HG02678 (cell line): ENCODE results near the gene TSPAN10.

Experiments
- ATAC-seq: cut with Tn5 transposase; IDR thresholded peaks from one replicate; pipeline ENCODE4 v1.9.1; 2021; ENCODE audit warnings: mild to moderate bottlenecking, moderate library complexity; ENCODE audit not compliant: unreplicated experiment

The TSPAN10 gene

GRCh38 chr17:81685108-81685507 lies 48.1 kb downstream of the TSPAN10 start:
- ATAC-seq: no peak

- ATAC-seq: no peak
Observed at GRCh38 chr17:81686614-81687013, 49.6 kb downstream of the TSPAN10 start.

GRCh38 chr17:81687770-81688541 lies 51.0 kb downstream of the TSPAN10 start:
- ATAC-seq: no peak

DNA sequence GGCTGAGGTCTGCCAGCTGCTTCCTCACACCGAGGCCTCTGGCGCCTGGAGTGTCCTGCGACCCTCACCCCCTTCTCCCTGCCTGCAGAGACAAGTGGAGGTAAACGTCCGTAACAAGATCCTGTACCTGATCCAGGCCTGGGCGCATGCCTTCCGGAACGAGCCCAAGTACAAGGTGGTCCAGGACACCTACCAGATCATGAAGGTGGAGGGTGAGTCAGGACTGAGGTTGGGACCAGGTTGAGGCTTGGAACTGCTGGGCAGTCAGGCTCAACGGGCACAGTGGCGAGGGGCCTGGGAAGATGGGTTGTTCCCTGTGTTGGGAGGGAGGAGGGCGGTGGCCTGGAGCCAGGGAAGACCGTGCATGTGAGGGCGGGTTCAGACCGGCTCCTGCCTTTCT lies 51.6 kb downstream of the TSPAN10 start:
- ATAC-seq: no peak

DNA sequence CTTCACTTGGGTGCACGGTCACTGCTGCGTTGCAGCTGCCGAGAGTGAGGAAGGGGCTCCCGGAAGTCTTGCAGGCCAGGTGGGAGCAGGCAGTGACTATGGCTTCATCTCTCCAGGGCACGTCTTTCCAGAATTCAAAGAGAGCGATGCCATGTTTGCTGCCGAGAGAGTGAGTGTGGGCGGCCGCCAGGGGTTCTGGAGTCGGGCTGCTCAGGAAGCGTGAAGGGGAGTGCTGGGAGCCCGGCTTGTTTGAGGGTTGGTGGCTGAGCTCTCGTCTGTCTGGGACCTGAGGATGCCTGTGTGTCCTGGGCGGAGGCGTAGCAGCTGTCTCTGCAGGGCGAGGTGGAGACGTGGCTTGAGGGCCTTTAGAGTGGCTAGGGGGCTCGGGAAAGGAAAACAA lies 53.1 kb downstream of the TSPAN10 start:
- ATAC-seq: no peak

DNA sequence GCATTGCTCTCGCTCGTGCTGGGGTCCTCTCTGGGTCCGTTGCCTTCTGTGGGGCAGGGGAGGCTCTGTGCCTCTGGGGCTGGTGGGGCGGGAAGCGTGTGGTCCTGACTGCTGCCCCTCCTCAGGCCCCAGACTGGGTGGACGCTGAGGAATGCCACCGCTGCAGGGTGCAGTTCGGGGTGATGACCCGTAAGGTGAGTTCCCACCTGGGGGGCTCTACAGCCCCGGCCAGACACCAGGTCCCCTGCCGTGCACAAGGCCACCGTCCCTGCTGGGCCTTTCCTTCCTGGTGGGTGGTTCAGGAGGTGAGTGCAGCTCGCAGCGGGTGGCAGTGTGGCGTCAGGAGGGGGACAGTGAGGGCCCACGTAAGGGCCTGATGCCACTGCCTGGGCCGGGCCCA lies 53.6 kb downstream of the TSPAN10 start:
- no peak for ATAC-seq

DNA sequence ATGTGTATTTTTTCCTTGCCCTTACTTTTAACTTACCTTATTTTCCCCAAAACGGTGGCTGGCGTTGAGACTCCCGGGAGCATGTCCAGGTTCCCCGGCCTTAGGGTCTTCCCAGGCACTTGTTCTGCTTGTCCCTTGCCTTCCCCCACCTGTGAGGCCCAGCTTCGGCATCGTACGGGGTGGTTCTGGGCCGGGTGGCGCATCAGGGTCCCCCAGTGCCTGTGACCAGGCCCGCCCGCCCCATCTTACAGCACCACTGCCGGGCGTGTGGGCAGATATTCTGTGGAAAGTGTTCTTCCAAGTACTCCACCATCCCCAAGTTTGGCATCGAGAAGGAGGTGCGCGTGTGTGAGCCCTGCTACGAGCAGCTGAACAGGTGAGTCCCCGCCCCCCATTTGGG lies 54.2 kb downstream of the TSPAN10 start:
- no peak for ATAC-seq

DNA sequence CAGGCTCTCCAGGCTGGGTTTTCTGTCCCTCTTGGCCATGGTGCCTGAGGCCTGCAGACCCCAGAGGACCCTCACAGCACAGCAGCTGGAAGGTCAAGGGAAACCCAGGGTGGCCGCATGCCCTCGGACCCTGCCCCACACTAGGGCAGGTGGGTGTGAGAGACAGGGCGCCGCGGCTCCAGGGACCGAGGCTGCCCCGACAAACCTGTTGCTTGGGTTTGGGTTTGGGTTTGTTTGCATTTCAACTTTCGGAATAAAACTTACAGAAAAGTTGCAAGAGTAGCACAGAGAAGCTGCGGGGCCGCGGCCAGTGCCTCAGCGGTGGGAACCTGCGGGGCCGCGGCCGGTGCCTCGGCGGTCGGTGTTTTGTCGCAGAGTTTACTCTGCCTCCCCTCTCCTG lies 54.6 kb downstream of the TSPAN10 start:
- ATAC-seq: no peak

DNA sequence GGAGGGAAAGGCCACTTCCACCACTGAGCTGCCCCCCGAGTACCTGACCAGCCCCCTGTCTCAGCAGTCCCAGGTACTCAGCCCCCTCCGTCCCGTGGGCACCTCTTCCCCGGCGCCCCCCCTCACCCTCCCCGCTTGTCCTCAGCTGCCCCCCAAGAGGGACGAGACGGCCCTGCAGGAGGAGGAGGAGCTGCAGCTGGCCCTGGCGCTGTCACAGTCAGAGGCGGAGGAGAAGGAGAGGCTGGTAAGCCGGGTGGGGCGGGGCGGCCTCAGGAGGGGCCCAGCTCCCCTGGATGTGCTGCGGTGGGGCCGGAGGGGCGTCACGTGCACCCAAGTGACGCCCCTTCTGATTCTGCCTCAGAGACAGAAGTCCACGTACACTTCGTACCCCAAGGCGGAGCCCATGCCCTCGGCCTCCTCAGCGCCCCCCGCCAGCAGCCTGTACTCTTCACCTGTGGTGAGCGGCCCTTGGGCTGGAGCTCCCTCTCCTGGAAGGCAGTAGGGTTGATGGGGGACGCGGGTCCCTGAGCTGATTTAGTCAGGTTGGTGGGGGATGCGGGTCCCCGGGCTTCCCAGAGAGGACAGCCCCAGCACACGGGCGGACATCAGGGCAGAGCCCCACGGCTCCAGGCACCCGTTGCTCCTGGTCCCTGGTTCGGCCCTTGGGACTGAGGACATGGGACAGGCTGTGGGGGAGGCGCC lies 56.7 kb downstream of the TSPAN10 start:
- no peak for ATAC-seq

- no peak for ATAC-seq
Observed at GRCh38 chr17:81694810-81695209, 57.8 kb downstream of the TSPAN10 start.

DNA sequence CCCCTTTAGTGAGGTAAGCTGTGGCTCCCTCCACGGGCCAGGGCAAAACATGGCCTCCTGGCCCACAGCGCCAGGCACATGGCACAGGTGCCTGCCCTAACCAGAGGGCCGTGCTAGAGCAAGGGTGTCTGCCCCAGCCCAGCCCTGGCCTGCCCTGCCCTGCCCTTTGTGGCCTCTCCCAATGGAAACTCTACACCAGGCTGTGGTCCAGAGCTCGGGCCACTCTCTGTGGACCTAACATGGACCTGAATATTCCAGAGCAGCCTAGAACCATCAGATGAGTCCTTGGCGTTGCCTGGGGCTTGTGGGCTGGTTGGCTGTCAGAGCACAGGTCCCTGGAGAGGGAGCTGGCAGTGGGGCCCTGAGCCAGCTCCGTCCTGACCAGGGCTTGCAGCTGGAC lies 58.2 kb downstream of the TSPAN10 start:
- ATAC-seq: no peak

GRCh38 chr17:81695801-81696200 lies 58.8 kb downstream of the TSPAN10 start:
- no peak for ATAC-seq

DNA sequence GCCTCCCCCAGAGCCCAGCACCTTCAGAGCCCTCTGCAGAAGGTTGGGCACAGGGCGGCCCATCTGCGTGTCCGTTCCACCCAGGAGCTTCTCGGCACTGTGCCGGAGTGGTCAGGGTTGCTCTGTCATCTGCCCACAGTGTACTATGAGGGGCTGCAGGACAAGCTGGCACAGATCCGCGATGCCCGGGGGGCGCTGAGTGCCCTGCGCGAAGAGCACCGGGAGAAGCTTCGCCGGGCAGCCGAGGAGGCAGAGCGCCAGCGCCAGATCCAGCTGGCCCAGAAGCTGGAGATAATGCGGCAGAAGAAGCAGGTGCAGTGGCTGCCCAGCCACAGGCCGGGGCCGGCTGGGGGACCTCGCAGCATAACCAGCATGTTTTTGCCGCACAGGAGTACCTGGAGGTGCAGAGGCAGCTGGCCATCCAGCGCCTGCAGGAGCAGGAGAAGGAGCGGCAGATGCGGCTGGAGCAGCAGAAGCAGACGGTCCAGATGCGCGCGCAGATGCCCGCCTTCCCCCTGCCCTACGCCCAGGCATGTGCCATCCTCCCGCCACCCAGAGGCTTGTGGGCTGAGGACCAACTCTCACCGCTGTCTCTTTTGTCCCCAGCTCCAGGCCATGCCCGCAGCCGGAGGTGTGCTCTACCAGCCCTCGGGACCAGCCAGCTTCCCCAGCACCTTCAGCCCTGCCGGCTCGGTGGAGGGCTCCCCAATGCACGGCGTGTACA lies 59.4 kb downstream of the TSPAN10 start:
- no peak for ATAC-seq

DNA sequence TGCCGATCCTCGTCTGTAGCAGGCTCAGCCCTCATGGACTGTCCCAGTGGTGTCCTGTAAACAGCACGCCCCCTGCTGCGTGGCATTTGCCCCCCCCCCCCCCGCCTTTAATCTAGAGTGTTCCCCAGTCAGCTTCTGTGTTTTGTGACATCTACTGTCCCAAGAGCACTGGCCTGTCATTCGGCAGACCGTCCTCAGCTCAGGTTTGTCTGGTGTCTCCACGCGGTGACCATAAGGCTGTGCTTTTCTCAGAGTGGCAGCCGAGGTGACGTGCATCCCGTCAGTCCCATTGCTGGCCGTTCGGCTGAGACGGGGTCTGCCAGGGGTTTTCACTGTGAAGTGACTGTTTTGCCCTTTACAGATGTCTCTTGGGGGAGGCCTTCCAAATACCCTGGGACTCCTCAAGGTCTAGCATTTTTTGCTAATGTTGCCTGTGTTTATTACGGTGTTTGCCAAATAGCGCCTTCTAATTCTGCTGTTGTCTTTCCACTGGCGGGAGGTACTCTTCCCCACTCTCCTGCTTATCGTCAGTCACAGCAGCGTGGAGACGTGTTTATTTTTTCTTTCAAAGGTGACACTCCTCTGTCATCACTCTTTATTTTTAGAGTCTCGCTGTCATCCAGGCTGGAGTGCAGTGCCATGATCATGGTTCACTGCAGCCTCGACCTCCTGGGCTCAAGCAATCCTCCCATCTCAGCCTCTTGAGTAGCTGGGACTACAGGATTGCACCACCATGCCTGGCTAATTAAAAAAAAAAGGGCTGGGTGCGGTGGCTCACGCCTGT lies 60.5 kb downstream of the TSPAN10 start:
- no peak for ATAC-seq
